Measurements from ENCODE around the gene M6PR.
A peak's percentile ranks its signal among the peaks of the same experiment; 100 is the strongest.

M6PR gene

GRCh38 chr12:8949342-8950220, at the start of gene M6PR:
TSS of gene M6PR (minus strand) at chr12:8949645. CDS start at chr12:8946404, 3,241 bp downstream.
- peak; percentile 82 for DNase-seq (ENCODE audit: low read depth, low spot score)

GRCh38 chr12:8996682-8997405, 47.4 kb upstream of the M6PR start:
- no peak for DNase-seq (ENCODE audit: low read depth, low spot score)

GRCh38 chr12:8995021-8995775, 45.8 kb upstream of the M6PR start:
- DNase-seq (ENCODE audit: low read depth, low spot score), result no peak

GRCh38 chr12:8993827-8994226, 44.4 kb upstream of the M6PR start:
- no peak for DNase-seq (ENCODE audit: low read depth, low spot score)

GRCh38 chr12:8991371-8992345, 42.2 kb upstream of the M6PR start:
- DNase-seq (ENCODE audit: low read depth, low spot score), result no peak

- no peak for DNase-seq (ENCODE audit: low read depth, low spot score)
Observed at GRCh38 chr12:8989413-8989812, 40.0 kb upstream of the M6PR start, which contains the start of gene KLRG1. TSS of gene KLRG1 (plus strand) at chr12:8989546. CDS start at chr12:8989636, 90 bp downstream.

GRCh38 chr12:8987685-8988084, 38.2 kb upstream of the M6PR start:
- DNase-seq (ENCODE audit: low read depth, low spot score), result no peak

GRCh38 chr12:8987163-8987562, 37.7 kb upstream of the M6PR start:
- DNase-seq (ENCODE audit: low read depth, low spot score), result no peak

GRCh38 chr12:8985213-8985754, 35.8 kb upstream of the M6PR start:
- DNase-seq (ENCODE audit: low read depth, low spot score), result no peak

GRCh38 chr12:8980137-8980536, 30.7 kb upstream of the M6PR start:
- DNase-seq (ENCODE audit: low read depth, low spot score), result no peak

- DNase-seq (ENCODE audit: low read depth, low spot score), result no peak
Observed at GRCh38 chr12:8970432-8970831, 21.0 kb upstream of the M6PR start.

- no peak for DNase-seq (ENCODE audit: low read depth, low spot score)
Observed at GRCh38 chr12:8969861-8970411, 20.5 kb upstream of the M6PR start.

GRCh38 chr12:8968761-8969160, 19.3 kb upstream of the M6PR start:
- DNase-seq (ENCODE audit: low read depth, low spot score), result no peak

GRCh38 chr12:8960176-8960575, 10.7 kb upstream of the M6PR start:
- DNase-seq (ENCODE audit: low read depth, low spot score), result no peak

GRCh38 chr12:8958066-8958465, 8.6 kb upstream of the M6PR start:
- DNase-seq (ENCODE audit: low read depth, low spot score), result no peak

- no peak for DNase-seq (ENCODE audit: low read depth, low spot score)
Observed at GRCh38 chr12:8957561-8957960, 8.1 kb upstream of the M6PR start.

- DNase-seq (ENCODE audit: low read depth, low spot score), result no peak
Observed at GRCh38 chr12:8956772-8957171, 7.3 kb upstream of the M6PR start.

- DNase-seq (ENCODE audit: low read depth, low spot score), result no peak
Observed at GRCh38 chr12:8956073-8956472, 6.6 kb upstream of the M6PR start.

GRCh38 chr12:8953773-8954402, 4.4 kb upstream of the M6PR start:
- no peak for DNase-seq (ENCODE audit: low read depth, low spot score)

- no peak for DNase-seq (ENCODE audit: low read depth, low spot score)
Observed at GRCh38 chr12:8951744-8952143, 2.3 kb upstream of the M6PR start.
